ENCODE data around the gene TAS2R14. TPM values are rescaled to one million over a fixed set of nuclear protein-coding genes. Genes with fewer than 3 reads are reported as not detected.

The TAS2R14 gene, protein sequence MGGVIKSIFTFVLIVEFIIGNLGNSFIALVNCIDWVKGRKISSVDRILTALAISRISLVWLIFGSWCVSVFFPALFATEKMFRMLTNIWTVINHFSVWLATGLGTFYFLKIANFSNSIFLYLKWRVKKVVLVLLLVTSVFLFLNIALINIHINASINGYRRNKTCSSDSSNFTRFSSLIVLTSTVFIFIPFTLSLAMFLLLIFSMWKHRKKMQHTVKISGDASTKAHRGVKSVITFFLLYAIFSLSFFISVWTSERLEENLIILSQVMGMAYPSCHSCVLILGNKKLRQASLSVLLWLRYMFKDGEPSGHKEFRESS
- total RNA-seq: 1.9 TPM

DNA sequence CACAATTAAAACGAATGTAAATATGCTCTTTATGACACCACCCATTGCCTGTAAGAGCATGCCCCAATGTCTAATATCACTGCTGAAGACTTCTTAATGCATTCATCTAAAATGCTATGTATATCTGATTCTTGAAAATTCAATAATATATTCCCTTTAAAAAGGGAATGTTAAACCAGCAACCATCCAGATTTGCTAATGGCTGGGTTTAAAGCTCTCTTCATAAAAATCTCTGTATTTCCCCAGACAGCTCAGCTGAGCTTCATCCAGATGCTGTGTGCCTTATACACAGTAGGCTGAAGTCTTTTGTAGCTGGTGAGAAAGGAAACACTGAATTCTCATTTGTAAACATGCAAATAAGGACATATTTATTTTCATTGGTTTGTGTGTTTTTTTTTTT, at the start of gene TAS2R14:
Gene TAS2R14, minus strand, starts transcription at position 101 of the 400 bp plus-strand sequence. Its CDS starts 56 bp downstream, at position 45.
- DNase-seq (ENCODE audit: low read depth in 2 of 3, low spot score in 2 of 3): no peak

DNA sequence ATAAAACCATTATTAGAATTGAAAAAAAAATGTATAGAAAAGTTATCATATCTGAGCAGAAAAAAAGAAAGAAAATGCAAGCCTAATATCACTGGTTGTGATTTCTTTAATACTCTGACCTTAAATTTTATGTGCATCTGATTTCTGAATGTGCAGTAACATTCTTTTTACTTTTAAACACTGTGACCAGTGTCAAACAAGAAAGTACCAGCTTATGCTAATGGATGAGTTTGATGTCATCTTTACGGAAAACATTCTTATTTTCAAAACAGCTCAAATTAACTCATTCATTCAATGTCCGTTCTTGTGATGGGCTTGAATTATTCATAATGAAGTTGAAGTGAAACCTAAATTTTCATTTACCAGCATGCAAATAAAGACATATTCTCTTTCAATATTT, 47.7 kb upstream of the TAS2R14 start, which contains the start of gene TAS2R50:
Gene TAS2R50, minus strand, starts transcription at position 101 of the 400 bp plus-strand sequence. Its CDS starts 52 bp downstream, at position 49.
- DNase-seq (ENCODE audit: low read depth in 2 of 3, low spot score in 2 of 3): no peak

DNA sequence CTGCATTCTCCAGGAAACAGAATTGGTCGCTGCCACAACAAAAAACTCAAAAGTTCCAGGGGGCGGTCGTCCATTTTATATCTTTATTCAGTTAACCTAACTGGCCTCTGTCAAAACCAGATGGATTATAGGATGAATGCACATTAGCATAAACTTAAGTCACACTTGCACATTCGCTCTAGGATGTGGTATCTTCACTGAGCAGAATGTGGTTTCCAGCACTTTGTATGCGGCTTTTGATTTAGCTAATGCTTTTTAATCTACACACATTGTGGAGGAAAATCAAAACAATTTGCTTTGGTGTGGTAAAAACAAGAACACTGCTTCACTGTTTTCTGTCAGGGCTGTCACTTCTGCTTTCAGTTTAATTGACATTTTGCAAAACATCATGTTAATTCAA, 43.2 kb upstream of the TAS2R14 start:
- peak in 2 of 3 donors; percentile 4 to 22 for DNase-seq (ENCODE audit: low read depth in 2 of 3, low spot score in 2 of 3)

DNA sequence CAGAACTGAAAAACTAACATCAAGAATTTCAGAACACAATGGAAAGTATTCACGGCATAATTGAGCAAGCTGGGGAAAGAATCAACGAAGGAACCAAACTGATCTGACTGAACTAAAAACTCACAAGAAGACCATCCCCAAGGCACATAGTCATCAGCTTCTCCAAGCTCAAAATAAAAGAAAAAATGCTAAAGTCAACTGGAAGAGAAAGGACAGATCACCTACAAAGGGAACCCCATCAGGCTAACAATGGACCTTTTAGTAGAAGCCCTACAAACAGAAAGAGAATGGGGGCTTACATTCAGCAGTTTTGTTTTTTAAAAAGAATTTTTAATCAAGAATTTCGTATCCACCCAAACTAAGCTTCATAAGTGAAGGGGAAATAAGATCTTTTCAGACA, 35.9 kb upstream of the TAS2R14 start:
- DNase-seq (ENCODE audit: low read depth in 2 of 3, low spot score in 2 of 3): no peak

DNA sequence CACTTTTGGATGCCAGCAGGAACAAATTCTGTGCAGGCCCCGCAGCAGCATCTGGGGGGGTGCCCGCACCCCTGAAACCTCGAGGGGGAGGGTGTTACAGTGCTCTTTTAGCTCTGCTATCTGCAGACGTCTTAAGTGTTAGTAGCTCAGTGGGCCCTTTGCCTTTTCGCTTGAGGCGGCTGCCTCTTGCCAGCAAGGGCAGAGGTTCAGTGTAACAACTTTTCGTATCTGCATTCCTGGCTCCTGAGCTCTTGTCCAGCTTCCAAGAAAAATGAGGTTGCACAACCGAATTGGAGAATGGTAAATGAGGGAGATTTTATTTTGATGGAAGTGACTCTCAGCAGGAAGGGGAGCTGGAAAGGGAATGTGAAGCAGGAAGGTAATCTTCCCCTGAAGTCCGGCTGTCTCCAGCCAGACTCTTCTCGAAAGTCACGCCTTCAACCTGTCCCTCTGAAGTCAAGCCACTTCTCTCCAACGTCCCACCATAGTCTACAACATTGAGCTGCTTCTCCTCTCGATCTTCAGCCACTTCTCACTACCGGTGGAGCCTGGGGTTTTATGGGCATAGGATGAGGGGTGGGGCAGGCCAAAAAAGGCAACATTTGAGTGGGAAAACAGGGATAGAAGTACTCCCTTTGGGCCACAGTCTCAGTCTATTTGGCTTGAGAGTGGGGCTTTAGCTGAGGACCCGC, 29.8 kb upstream of the TAS2R14 start:
- no peak for DNase-seq (ENCODE audit: low read depth in 2 of 3, low spot score in 2 of 3)

DNA sequence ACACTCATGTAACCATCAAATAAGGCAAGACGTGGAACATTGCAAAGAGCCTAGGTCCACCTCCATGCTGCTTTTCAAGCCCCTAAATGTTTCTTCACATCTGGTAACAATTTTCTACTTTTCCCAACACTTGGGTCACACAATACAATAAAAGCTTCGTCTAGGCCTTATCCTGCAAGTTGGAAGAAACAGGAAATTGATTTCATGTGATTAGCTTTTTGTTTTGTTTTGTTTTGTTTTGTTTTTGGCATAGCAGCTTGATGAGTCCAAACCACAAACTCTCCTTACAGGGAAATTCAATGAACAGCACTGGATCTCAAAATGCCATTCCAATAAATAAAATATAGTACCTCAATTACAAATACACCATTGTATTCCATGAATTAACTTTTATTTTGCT, 28.3 kb upstream of the TAS2R14 start:
- DNase-seq (ENCODE audit: low read depth in 2 of 3, low spot score in 2 of 3): no peak

DNA sequence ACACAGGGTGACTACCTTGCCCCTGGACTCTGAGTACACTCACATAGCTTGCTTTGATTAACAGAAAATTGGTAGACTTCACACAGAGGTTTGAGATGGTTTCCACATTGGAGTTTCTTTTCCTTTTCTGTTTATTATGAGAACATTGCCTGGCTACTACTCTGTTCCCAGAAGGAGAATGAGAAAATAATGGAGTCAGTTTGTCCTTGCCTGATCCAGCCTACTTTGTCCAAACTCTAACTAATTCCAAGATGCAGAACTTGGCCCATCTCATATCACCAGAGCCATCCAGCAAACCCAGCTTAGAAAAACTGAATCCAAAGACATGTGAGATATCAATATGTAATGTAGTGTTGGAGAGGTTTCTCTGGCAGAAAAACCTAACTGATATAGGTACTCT, 27.3 kb upstream of the TAS2R14 start:
- DNase-seq (ENCODE audit: low read depth in 2 of 3, low spot score in 2 of 3): no peak

DNA sequence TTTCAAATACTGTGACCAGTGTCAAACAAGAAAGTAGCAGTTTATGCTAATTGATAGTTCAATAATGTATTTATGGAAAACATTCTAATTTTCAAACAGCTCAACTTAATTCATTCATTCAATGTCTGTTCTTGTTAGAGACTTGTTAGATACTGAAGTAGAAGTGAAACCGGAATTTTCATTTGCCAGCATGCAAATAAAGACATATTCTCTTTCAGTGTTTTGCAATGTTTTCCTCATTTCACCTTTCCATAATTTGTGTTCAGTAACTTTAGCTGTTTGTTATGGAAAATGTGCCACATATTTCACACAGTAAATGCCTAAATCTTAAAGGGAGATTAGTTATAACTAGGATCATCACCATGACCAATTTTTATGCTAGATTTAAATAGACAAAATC, 26.4 kb upstream of the TAS2R14 start:
- DNase-seq (ENCODE audit: low read depth in 2 of 3, low spot score in 2 of 3): no peak

DNA sequence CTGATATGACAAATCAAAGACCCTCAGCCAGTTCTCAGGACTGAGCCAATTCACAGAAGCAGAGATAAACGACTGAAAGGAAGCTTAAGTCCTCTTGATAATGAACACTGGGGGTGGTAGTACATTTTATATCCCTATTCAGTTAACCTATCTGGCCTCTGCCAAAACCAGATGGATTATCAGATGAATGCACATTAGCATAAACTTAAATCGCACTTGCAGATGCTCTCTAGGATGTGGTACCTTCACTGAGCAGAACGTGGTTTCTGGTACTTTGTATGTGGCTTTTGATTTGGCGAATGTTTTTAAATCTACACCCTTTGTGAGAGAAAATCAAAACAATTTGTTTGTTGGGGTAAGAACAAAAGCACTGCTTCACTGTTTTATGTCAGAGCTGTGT, 21.1 kb upstream of the TAS2R14 start:
- peak in 2 of 3 donors; percentile 29 to 59 for DNase-seq (ENCODE audit: low read depth in 2 of 3, low spot score in 2 of 3)

DNA sequence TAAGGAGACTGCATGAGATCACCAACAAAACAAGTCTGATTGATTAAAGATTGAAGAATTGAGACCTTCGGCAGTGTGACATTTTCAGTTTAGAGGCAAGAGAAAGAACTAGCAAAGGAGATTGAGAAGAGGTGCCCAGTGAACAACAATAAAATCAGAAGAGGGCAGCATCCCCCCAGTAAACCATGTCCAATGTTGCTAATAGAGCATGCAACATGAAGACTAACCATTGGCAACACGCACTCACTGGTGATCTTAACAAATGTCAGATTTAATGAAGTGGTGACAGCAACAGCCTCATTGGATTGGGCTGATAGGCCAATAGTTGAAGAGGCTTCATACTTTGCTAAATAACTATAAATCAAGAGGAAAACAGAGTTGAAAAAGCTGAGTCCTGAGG, 20.7 kb upstream of the TAS2R14 start:
- no peak for DNase-seq (ENCODE audit: low read depth in 2 of 3, low spot score in 2 of 3)

DNA sequence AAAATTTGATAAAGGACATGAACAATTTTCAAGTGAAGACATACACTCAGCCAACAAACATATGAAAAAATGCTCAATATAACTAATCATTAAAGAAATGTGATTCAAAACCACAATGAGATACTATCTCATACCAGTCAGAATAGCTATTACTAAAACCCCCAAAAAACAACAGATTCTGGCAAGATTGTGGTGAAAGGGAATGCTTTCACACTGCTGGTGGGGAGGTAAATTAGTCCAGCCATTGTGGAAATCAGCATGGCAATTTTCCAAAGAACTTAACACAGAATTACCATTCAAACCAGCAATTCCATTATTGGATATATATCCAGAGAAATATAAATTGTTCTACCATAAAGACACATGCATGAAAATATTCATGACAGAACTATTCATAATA, 18.7 kb upstream of the TAS2R14 start:
- DNase-seq (ENCODE audit: low read depth in 2 of 3, low spot score in 2 of 3): no peak

DNA sequence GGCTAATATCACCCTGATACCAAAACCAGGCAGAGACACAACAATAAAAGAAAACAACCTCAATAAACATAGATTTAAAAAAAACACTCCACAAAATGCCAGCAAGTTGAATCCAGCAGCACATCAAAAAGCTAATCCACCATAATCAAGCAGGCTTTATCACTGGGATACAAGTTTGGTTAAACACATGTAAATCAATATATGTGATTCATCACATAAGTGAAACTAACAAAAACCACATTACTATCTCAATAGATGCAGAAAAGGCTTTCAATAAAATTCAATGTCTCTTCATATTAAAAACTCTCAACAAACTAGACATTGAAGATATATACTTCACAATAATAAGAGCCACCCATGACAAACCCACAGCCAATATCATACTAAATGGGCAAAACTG, 17.0 kb upstream of the TAS2R14 start:
- no peak for DNase-seq (ENCODE audit: low read depth in 2 of 3, low spot score in 2 of 3)

DNA sequence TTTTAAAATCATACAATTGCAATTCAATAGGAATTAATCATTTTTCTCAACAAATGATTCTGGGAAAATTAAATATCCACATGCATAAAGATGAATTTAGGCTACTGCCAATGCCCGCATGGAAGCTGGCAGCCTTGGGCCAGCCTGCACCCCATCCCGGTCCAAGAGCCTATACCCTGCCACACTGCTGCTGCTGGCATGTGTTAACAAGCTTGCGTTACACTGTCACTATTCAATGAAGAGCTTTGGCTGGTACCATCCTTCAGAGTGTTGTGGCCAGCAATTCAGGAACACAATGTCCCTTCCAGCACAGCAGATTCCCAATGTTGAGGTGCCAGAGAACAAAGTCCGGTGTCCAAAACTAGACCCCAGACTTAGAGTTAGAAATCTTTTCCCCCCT, 13.6 kb upstream of the TAS2R14 start:
- DNase-seq (ENCODE audit: low read depth in 2 of 3, low spot score in 2 of 3): no peak

DNA sequence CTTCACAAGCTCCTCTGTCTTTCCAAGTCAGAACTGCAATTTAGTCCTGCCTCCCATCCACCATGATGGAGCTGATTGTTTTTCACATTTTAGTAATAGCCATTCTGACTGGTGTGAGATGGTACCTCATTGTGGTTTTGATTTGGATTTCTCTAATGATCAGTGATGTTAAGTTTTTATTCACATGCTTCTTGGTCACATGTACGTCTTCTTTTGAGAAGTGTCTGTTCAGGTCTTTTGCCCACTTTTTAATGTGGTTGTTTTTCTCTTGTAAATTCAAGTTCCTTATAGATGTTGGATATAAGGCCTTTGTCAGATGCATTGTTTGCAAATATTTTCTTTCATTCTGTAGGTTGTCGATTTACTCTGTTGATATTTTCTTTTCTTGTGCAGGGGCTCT, 4.1 kb upstream of the TAS2R14 start:
- no peak for DNase-seq (ENCODE audit: low read depth in 2 of 3, low spot score in 2 of 3)

DNA sequence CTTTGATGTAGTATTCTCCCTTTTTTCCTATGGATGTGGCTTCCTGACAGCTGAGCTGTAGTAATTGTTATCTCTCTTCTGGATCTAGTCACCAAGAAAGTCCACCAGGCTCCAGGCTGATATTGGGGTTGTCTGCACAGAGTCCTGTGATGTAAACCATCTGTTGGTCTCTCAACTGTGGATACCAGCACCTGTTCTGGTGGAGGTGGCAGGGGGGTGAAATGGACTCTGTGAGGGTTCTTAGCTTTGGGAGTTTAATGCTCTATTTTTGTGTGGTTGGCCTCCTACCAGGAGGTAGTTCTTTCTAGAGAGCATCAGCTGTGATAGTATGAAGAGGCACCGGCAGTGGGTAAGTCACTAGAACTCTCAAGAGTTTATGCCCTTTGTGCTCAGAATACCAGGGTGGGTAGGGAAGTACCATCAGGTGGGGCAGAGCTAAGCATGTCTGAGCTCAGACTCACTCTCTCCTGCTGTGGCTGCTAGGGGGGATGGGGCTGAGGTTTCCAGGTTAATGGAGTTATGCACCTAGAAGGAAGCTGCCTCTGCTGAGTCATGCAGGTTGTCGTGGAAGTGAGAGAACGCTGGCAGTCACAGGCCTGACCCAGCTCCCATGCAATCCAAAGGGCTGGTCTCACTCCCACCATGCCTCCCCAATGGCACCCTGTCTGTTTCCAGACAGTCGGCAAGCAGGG, 3.0 kb upstream of the TAS2R14 start:
- DNase-seq (ENCODE audit: low read depth in 2 of 3, low spot score in 2 of 3): no peak

DNA sequence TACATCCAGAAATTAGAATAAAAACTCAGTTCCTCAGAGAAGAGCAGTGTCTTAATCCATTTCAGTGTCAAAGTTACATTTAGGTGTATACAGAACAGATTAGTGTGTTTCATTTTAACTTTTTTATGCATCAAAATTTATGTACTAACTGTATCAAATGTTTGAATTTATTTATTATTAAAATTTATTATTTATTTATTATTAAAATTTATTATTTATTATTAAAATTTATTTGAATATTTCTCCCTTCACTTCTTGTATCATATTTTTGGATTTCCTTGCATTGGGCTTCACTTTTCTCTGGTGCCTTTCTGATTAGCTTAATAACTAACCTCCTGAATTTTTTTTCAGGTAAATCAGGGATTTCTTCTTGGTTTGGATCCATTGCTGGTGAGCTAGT, 2.3 kb upstream of the TAS2R14 start:
- no peak for DNase-seq (ENCODE audit: low read depth in 2 of 3, low spot score in 2 of 3)

DNA sequence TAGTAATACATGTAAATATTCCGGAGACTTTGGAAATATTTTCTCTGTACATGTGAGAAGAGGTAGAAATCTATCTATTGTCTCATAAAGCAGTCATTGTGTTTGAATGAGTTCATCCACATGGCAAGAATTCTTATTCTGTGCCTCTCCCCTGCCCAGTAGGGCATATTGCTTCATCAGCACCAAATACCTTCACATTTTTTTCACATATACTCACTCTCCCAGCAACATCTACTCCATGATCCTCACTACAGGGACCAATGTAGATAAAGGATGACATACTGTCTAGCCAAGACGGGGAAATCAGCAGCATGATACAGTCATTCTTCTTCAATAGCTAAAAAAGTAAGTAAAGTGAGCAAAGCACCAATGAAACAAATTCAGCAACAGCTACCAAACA, 1.3 kb upstream of the TAS2R14 start:
- no peak for DNase-seq (ENCODE audit: low read depth in 2 of 3, low spot score in 2 of 3)

DNA sequence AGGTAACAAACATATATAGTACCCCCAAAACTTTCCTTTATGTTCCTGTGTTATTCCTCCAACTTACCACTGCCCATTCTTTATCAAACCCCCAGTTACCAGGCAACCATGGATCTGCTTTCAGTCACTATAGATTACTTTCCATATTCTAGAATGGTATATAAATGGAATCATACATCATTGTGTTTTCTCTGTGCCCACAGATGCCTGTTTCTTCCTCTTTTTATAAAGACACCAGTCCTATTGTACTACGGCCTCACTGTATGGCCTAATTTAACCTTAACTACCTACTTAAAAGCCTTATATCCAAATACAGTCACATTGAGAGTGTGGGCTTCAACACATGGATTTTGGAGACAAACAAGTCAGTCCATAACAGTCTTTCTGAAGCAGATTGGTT, 2.6 kb downstream of the TAS2R14 start:
- DNase-seq (ENCODE audit: low read depth in 2 of 3, low spot score in 2 of 3): no peak

DNA sequence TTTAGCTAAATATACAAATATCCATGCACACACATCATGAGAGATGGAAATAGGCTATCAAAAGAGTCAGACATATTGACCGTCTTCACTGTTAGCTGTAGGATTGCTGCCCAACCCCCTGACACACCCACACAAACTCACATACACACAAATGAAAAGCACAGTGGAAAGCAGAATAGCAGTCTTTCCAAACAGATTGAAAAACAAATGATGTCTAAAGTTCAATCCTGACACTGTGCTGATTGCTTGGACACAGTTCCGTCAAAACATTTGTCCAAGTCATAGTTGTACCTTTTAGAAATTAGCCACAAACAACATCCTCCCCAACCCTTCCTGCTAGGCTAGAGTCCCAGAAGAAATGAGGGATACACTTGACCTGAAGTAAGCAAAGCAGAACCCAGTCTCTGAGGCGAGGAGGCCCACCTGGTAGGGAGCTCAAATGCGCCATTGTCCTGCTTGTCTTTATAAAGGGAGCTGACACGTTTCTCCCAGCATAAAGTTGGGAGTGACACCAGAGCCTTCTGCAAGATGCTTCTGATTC, 10.2 kb downstream of the TAS2R14 start, which contains the start of gene PRH2:
Gene PRH2, plus strand, starts transcription at position 491 of the 541 bp plus-strand sequence. Its CDS starts 38 bp downstream, at position 529.
- no peak for DNase-seq (ENCODE audit: low read depth in 2 of 3, low spot score in 2 of 3)

DNA sequence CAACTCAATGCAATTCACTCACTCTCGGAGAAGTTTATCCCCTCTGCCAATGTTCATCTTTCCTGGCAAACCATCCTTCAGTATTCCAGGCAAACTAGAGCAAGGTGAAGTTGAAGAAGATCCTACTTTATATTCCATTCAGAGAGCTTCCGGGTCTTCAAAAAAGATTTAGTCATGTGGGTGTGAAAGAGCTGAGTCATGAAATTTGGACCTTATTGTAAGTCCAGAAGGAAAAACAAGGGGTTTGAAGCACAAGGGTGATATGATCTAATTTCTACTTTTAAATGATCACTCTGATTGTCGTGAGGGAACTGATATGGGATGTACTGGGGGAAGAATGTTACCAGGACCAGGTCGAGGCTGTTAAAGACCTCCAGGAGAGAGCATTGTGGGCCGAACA, 12.8 kb downstream of the TAS2R14 start:
- DNase-seq (ENCODE audit: low read depth in 2 of 3, low spot score in 2 of 3): no peak

DNA sequence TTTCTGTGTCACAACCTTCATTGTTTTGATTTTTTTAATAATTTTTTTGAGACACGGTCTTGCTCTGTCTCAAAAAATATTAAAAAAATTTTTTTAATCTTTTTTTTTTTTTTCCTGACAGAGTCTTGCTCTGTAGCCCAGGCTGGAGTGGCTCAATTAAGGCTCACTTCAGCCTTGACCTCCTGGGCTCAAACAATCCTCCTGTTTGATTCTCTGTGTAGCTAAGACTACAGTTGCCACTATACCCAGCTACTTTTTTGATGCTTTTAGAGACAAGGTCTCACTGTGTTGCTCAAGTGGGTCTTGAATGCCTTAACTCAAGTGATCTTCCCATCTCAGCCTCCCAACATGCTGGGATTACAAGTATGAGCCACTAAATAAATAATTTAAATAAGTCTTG, 19.3 kb downstream of the TAS2R14 start:
- DNase-seq (ENCODE audit: low read depth in 2 of 3, low spot score in 2 of 3): no peak
